Liver (tissue), 9 donors: ENCODE measurements around the gene PHF19. TPM values are rescaled to one million over a fixed set of nuclear protein-coding genes. Genes with fewer than 3 reads are reported as not detected.
A peak's percentile ranks its signal among the peaks of the same experiment; 100 is the strongest.

Experiments
- DNase-seq: peaks from one replicate; pipeline ENCODE4 v3.0.0-alpha.2; 2017; ENCODE audit warnings: low spot score
- H3K27ac ChIP-seq, 2 donors: one replicate each; pipeline ENCODE4 v1.7.0; 2013; ENCODE audit warnings: inconsistent platforms in 2 of 2, low read length in 2 of 2, control low read depth in 1 of 2, low read depth in 1 of 2, mild to moderate bottlenecking in 1 of 2
- H3K27me3 ChIP-seq, 4 donors: one replicate each; pipeline versions ENCODE4 v1.6.1 to v1.7.0; 2013; ENCODE audit warnings: low read length in 3 of 4, inconsistent platforms in 1 of 4, mild to moderate bottlenecking in 1 of 4, moderate library complexity in 1 of 4; ENCODE audit not compliant: control insufficient read depth in 4 of 4, insufficient read depth in 4 of 4
- H3K36me3 ChIP-seq, 4 donors: one replicate each; pipeline versions ENCODE4 v1.6.1 to v1.7.0; 2013; ENCODE audit warnings: low read length in 3 of 4, mild to moderate bottlenecking in 3 of 4, low read depth in 1 of 4, moderate library complexity in 1 of 4; ENCODE audit not compliant: control insufficient read depth in 4 of 4, insufficient read depth in 3 of 4
- H3K4me1 ChIP-seq, 4 donors: one replicate each; pipeline versions ENCODE4 v1.6.1 to v1.7.0; 2013; ENCODE audit warnings: low read length in 3 of 4, mild to moderate bottlenecking in 3 of 4, moderate library complexity in 1 of 4; ENCODE audit not compliant: control insufficient read depth in 4 of 4, insufficient read depth in 4 of 4
- H3K4me3 ChIP-seq, 3 donors: one replicate each; pipeline versions ENCODE4 v1.6.1 to v1.7.0; 2013; ENCODE audit warnings: low read length in 3 of 3, control low read depth in 1 of 3, low read depth in 1 of 3, mild to moderate bottlenecking in 1 of 3
- H3K9ac ChIP-seq, 2 donors: one replicate each; pipeline ENCODE4 v1.7.0; 2013; ENCODE audit warnings: low read length in 2 of 2, mild to moderate bottlenecking in 2 of 2, moderate library complexity in 2 of 2, control low read depth in 1 of 2, low read depth in 1 of 2
- H3K9me3 ChIP-seq, 4 donors: one replicate each; pipeline versions ENCODE4 v1.6.1 to v1.7.0; 2013; ENCODE audit warnings: low read length in 3 of 4; ENCODE audit not compliant: control insufficient read depth in 4 of 4
- CTCF ChIP-seq: fragments of 150-350 bp; IDR thresholded peaks from 2 replicates; pipeline ENCODE4 v1.5.1; 2017; ENCODE audit warnings: improper control_type of control experiment, low read depth, low read length; ENCODE audit not compliant: missing input control
- FOXA1 ChIP-seq: IDR thresholded peaks from 2 replicates; pipeline ENCODE4 v1.6.1; 2016; ENCODE audit warnings: antibody characterized with exemption
- FOXA2 ChIP-seq: IDR thresholded peaks from 2 replicates; pipeline ENCODE4 v1.6.1; 2016; ENCODE audit warnings: antibody characterized with exemption
- HNF4A ChIP-seq, 2 donors: conservative IDR thresholded peaks; 2 replicates each; pipeline ENCODE4 v1.6.1; 2016; ENCODE audit warnings: antibody characterized with exemption in 2 of 2, mild to moderate bottlenecking in 2 of 2
- HNF4G ChIP-seq: IDR thresholded peaks from 2 replicates; pipeline ENCODE4 v1.6.1; 2016; ENCODE audit warnings: antibody characterized with exemption
- MAX ChIP-seq: IDR thresholded peaks from 2 replicates; pipeline ENCODE4 v1.6.1; 2016; ENCODE audit warnings: antibody characterized with exemption
- NR2F2 ChIP-seq: IDR thresholded peaks from 2 replicates; pipeline ENCODE4 v1.6.1; 2016; ENCODE audit warnings: antibody characterized with exemption
- RAD21 ChIP-seq, 2 donors: IDR thresholded peaks; 2 replicates each; pipeline ENCODE4 v1.6.1; 2016; ENCODE audit warnings: antibody characterized with exemption in 2 of 2, mild to moderate bottlenecking in 2 of 2
- RXRA ChIP-seq, 2 donors: IDR thresholded peaks; 2 replicates each; pipeline ENCODE4 v1.6.1; 2017 to 2018; ENCODE audit warnings: antibody characterized with exemption in 2 of 2, mild to moderate bottlenecking in 1 of 2
- SP1 ChIP-seq: IDR thresholded peaks from 2 replicates; pipeline ENCODE4 v1.6.1; 2018; ENCODE audit warnings: antibody characterized with exemption, mild to moderate bottlenecking
- TAF1 ChIP-seq: conservative IDR thresholded peaks from 2 replicates; pipeline ENCODE4 v1.6.1; 2016; ENCODE audit warnings: antibody characterized with exemption, mild to moderate bottlenecking
- YY1 ChIP-seq: IDR thresholded peaks from 2 replicates; pipeline ENCODE4 v1.6.1; 2016; ENCODE audit warnings: antibody characterized with exemption, mild to moderate bottlenecking
- ZBTB33 ChIP-seq: IDR thresholded peaks from 2 replicates; pipeline ENCODE4 v1.6.1; 2016; ENCODE audit warnings: antibody characterized with exemption
- WGBS: extraction: QIAGEN DNeasy Blood & Tissue Kit; methylation state at CpG from one replicate; pipeline ENCODE4 v1.1.7; 2013; 5-methylcytosine and 5-hydroxymethylcytosine counted together
- polyA plus RNA-seq, 2 donors: library from polyadenylated mRNA; stranded (reverse) in 1 of 2; unstranded in 1 of 2; fragments of 200-250 nt in 1 of 2; fragments of >200 nt in 1 of 2; fragmentation: Nextera tagmentation in 1 of 2; extraction: Ambion mirVana in 1 of 2; gene quantifications; one replicate each; pipeline versions ENCODE4 v1.2.1 to v1.2.3, GENCODE V29; 2013 to 2015
- total RNA-seq, 2 donors: library from RNA; depleted of rRNA; stranded (reverse); fragments of >200 nt; gene quantifications; one replicate each; pipeline ENCODE4 v1.2.3, GENCODE V29; 2014
- donor health status: healthy.
- donor health status: healthy.
- donor health status: healthy.
- donor health status: healthy.
- donor health status: healthy.

Gene PHF19
- total and polyA plus RNA-seq, 4 donors: 1.9 to 16.0 (median 3.5) TPM

GRCh38 chr9:120875643-120875953 is 1.4 kb downstream of the PHF19 start:
- Histone ChIP-seq H3K27ac (peak overlapping the region; percentile 74 to 81), H3K4me3 (no peak overlapping the region), H3K36me3 (no peaks in the 10 kb centered on the region), H3K9me3 (no peaks in the 10 kb centered on the region), H3K27me3 (no peaks in the 10 kb centered on the region), H3K9ac (no peak overlapping the region), H3K4me1 (peaks cover 2 to 10% (median 8%) of the 10 kb centered on the region in 4 donors)
- no peak for DNase-seq
- WGBS: 74% methylated on average over 7 of the region's 7 CpGs
- TF ChIP-seq ZBTB33: no peak
- no peak for TF ChIP-seq HNF4G
- TF ChIP-seq YY1: no peak
- TF ChIP-seq RAD21 (IDR thresholded peaks at IDR 0.05): no peak

- no peak for DNase-seq
- Histone ChIP-seq H3K27me3 (no peaks in the 10 kb centered on the region), H3K9ac (no peak overlapping the region), H3K27ac (peak overlapping the region in 1 of 2 donors; percentile 16), H3K9me3 (no peaks in the 10 kb centered on the region), H3K4me3 (no peak overlapping the region), H3K36me3 (no peaks in the 10 kb centered on the region), H3K4me1 (peaks cover 2 to 10% (median 8%) of the 10 kb centered on the region in 4 donors)
- TF ChIP-seq RAD21 (IDR thresholded peaks at IDR 0.05): no peak
- no peak for TF ChIP-seq FOXA1
- no peak for TF ChIP-seq FOXA2
- no peak for TF ChIP-seq HNF4A (conservative IDR thresholded peaks at IDR 0.05)
- TF ChIP-seq CTCF: no peak
- no peak for TF ChIP-seq SP1
- WGBS: 89% methylated on average over 4 of the region's 4 CpGs
These were observed 1.8 kb downstream of the PHF19 start for GRCh38 chr9:120875195-120875565.

- 96% methylated on average over 10 of the region's 10 CpGs for WGBS
- H3K4me1 ChIP-seq: peaks cover 2 to 10% (median 8%) of the 10 kb centered on the region in 4 donors
- no peaks in the 10 kb centered on the region for H3K36me3 ChIP-seq
- H3K9ac ChIP-seq: no peak overlapping the region
- no peaks in the 10 kb centered on the region for H3K27me3 ChIP-seq
- DNase-seq: no peak
- H3K4me3 ChIP-seq: no peak overlapping the region
- H3K9me3 ChIP-seq: no peaks in the 10 kb centered on the region
- TF ChIP-seq CTCF: no peak
- no peak for TF ChIP-seq YY1
- no peak for TF ChIP-seq TAF1
- TF ChIP-seq SP1: no peak
- no peak for TF ChIP-seq MAX
- no peak for TF ChIP-seq FOXA2
- no peak for TF ChIP-seq HNF4G
- TF ChIP-seq RXRA (IDR thresholded peaks at IDR 0.05): no peak
- no peak for TF ChIP-seq HNF4A (conservative IDR thresholded peaks at IDR 0.05)
- TF ChIP-seq FOXA1: no peak
- no peak for TF ChIP-seq NR2F2
- no peak overlapping the region for H3K27ac ChIP-seq
These were observed 2.5 kb downstream of the PHF19 start for GRCh38 chr9:120874226-120875194.
